ENCODE results near the gene IQSEC1. TPM values are rescaled to one million over a fixed set of nuclear protein-coding genes. Genes with fewer than 3 reads are reported as not detected.

The IQSEC1 gene
- total and polyA plus RNA-seq, 2 of the 8 experiments (the other 6 are each of a cell fraction or from before 2014, with no cell fraction given), result 6.8 to 28.8 TPM

- no peak overlapping the region for H4K5ac ChIP-seq (ENCODE audit: insufficient read length, low read depth, low read length)
- H2BK120ac ChIP-seq (replicated peaks; ENCODE audit: low read depth, low read length), result no peak overlapping the region
- DNase-seq (ENCODE audit: low read depth in 1 of 2, low spot score in 2 of 2) (no peak), FAIRE-seq (no peak)
- H4K8ac ChIP-seq (ENCODE audit: extremely low read depth, insufficient read depth, low read length), result no peak overlapping the region
- H4K20me1 ChIP-seq (replicated peaks in 1 of 2; ENCODE audit: control insufficient read depth in 1 of 2, insufficient read depth in 2 of 2, low read length in 2 of 2), result peaks cover 2 to 4% of the 10 kb centered on the region in 2 experiments
- H2BK5ac ChIP-seq (ENCODE audit: low read depth, low read length), result no peak overlapping the region
- H2BK20ac ChIP-seq (ENCODE audit: low read length), result no peak overlapping the region
- peaks cover 0 to 10% (median 7%) of the 10 kb centered on the region in 4 experiments; a peak in 3 of 7 replicates for H3K27me3 ChIP-seq (replicated peaks in 1 of 4; ENCODE audit: control insufficient read depth in 3 of 4, extremely low read depth in 1 of 4, insufficient read depth in 3 of 4, low read length in 3 of 4)
- H3K79me1 ChIP-seq (ENCODE audit: low read depth, low read length), result no peaks in the 10 kb centered on the region
- H2BK12ac ChIP-seq (ENCODE audit: low read depth, low read length), result no peak overlapping the region
- no peaks in the 10 kb centered on the region for H3K79me2 ChIP-seq (ENCODE audit: control insufficient read depth in 1 of 2, insufficient read depth in 2 of 2, low read length in 2 of 2)
- no peak overlapping the region for H3K18ac ChIP-seq (ENCODE audit: extremely low read depth, low read length)
- no peak overlapping the region for H3K27ac ChIP-seq (ENCODE audit: low read depth, low read length)
- H4K91ac ChIP-seq (replicated peaks; ENCODE audit: insufficient read length, low read length), result no peak overlapping the region
- H3K23me2 ChIP-seq (ENCODE audit: low read depth, low read length), result peaks cover 16% of the 10 kb centered on the region; the same call in 1 of the 2 replicates
- ChIA-PET CTCF (ENCODE audit: partially characterized antibody) (interaction anchor here (6.3 kb wide), 1 partner anchor 15 kb away, joined by 73 read pairs; no protein-coding TSS in a partner anchor), POLR2A (ENCODE audit: partially characterized antibody) (no interaction called here)
- H3K9ac ChIP-seq (replicated peaks in 1 of 4; ENCODE audit: extremely low read depth in 1 of 4, low read depth in 3 of 4, low read length in 3 of 4), result no peak overlapping the region
- peaks cover 0 to 13% (median 10%) of the 10 kb centered on the region in 4 experiments; a peak in 6 of 7 replicates for H3K4me1 ChIP-seq (replicated peaks in 1 of 4; ENCODE audit: control insufficient read depth in 3 of 4, insufficient read depth in 4 of 4, low read length in 3 of 4)
- no peak overlapping the region for H3K4ac ChIP-seq (replicated peaks; ENCODE audit: insufficient read length, low read depth, low read length)
- no peak overlapping the region for H3K14ac ChIP-seq (ENCODE audit: insufficient read length)
- no peak overlapping the region for H3K56ac ChIP-seq (replicated peaks; ENCODE audit: insufficient read length, low read depth, low read length)
- H2BK15ac ChIP-seq (ENCODE audit: low read length), result no peak overlapping the region
- TF ChIP-seq POLR2A (IDR thresholded peaks at IDR 0.05; ENCODE audit: control extremely low read depth in 1 of 2, low read depth in 2 of 2, low read length in 2 of 2) (no peak), NRF1 (IDR thresholded peaks at IDR 0.05; ENCODE audit: low read depth, low read length) (no peak), KDM1A (IDR thresholded peaks at IDR 0.05; ENCODE audit: borderline replicate concordance, low read length) (no peak), SIN3A (conservative IDR thresholded peaks at IDR 0.05 in 1 of 2, IDR thresholded peaks at IDR 0.05 in 1 of 2; ENCODE audit: low read depth in 1 of 2, low read length in 2 of 2) (no peak), CHD1 (IDR thresholded peaks at IDR 0.05; ENCODE audit: low read depth, low read length) (no peak)
- H2AK5ac ChIP-seq (ENCODE audit: low read depth, low read length), result no peak overlapping the region
- H2AFZ ChIP-seq (ENCODE audit: low read length), result no peak overlapping the region
- H3K4me3 ChIP-seq (ENCODE audit: extremely low read depth in 1 of 4, insufficient read depth in 2 of 4, low read depth in 3 of 4, low read length in 4 of 4), result no peak overlapping the region
- no peak overlapping the region for H3K23ac ChIP-seq (ENCODE audit: insufficient read length)
- H3K4me2 ChIP-seq (ENCODE audit: insufficient read depth in 1 of 2, low read depth in 2 of 2, low read length in 2 of 2), result no peak overlapping the region
- H3K9me3 ChIP-seq (ENCODE audit: insufficient read depth in 2 of 2, low read depth in 1 of 2, low read length in 1 of 2), result no peaks in the 10 kb centered on the region
- no peaks in the 10 kb centered on the region for H3K36me3 ChIP-seq (ENCODE audit: control insufficient read depth in 2 of 4, insufficient read depth in 4 of 4, low read length in 3 of 4)
Observed at GRCh38 chr3:12997387-12997786, 75.8 kb downstream of the IQSEC1 start.
